ENCODE data around the gene GOLM1. TPM values are rescaled to one million over a fixed set of nuclear protein-coding genes. Genes with fewer than 3 reads are reported as not detected.

GOLM1 gene
- total RNA-seq, 2 experiments from 2014 or later = 3.2 to 4.4 TPM

DNA sequence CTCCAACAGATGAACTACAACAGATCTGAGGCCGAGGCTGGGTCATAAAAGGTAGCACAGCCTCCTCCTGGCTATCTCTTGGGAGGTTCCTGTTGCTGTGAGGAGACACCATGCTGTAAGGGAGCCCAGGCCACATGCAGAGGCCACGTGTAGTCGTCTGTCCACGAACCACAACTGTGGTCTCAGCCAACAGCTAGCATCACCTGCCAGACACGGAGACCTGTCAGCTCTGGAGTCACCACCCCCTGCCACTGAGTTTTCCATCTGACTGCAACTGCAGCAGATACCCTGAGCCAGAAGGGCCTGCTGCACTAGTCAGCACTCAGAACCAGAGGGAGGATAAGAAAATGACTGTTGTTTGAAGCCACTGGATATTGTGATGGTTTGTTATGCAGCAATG, 12.7 kb upstream of the GOLM1 start:
- peaks cover 1% of the 10 kb centered on the region for H3K4me1 Mint-ChIP-seq
- ChIA-PET POLR2A (no interaction called here), CTCF (no interaction called here)
- H3K27ac Mint-ChIP-seq = no peak overlapping the region
- no peak for DNase-seq
- H3K27me3 Mint-ChIP-seq = peaks cover 10% of the 10 kb centered on the region
- H3K9me3 Mint-ChIP-seq = no peaks in the 10 kb centered on the region
- H3K36me3 Mint-ChIP-seq (ENCODE audit: low read depth) = no peaks in the 10 kb centered on the region
- no peak overlapping the region for H3K4me3 Mint-ChIP-seq

GRCh38 chr9:86102626-86103025, 3.3 kb upstream of the GOLM1 start:
- no peak overlapping the region for H3K27ac Mint-ChIP-seq
- CTCF ChIA-PET = no interaction called here
- no peak overlapping the region for H3K4me3 Mint-ChIP-seq
- POLR2A ChIA-PET = no interaction called here
- peaks cover 36% of the 10 kb centered on the region for H3K27me3 Mint-ChIP-seq
- no peaks in the 10 kb centered on the region for H3K36me3 Mint-ChIP-seq (ENCODE audit: low read depth)
- no peaks in the 10 kb centered on the region for H3K9me3 Mint-ChIP-seq
- peaks cover 21% of the 10 kb centered on the region for H3K4me1 Mint-ChIP-seq
- no peak for DNase-seq

DNA sequence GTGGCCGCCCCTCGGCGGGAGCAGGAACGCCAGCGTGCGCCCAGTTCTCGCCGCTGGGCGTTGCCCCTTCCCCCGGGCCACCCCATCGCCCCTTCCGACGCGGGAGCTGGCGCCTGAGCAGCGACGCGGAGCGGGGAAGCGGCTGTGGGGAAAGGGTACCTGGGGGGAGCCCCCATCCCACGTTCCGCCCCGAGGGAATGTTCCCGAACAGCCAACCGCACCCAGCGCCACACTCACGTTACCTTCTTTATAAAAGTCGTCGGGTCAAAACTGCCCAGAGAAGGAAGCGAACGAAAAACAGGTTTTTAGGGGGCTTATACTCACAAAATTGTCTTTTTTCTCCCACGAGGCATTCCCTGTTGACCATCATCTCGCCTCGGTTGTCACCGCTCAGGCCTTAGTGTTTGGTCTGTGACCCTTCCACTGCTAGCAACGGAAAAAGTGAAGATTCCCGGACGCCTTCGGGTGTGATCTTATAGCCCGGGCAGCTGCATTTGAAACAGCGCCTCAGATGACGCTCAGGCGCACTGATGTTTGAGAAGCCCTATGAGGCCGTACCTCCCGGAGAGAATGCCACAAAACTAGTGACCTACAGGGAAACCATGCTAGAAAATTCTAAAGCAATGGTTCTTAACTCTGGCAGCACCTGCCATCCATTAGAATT, 475 bp upstream of the GOLM1 start:
- Mint-ChIP-seq H3K4me1 (peaks cover 17% of the 10 kb centered on the region), H3K36me3 (ENCODE audit: low read depth) (no peaks in the 10 kb centered on the region), H3K27me3 (peaks cover 44% of the 10 kb centered on the region), H3K9me3 (no peaks in the 10 kb centered on the region), H3K27ac (no peak overlapping the region), H3K4me3 (peak overlapping the region; percentile 75)
- peak; percentile 26 for DNase-seq
- ChIA-PET CTCF (interaction anchor here (0.6 to 1.1 kb wide), 2 partner anchors 242 to 608 kb away, joined by 3 read pairs; no protein-coding TSS in a partner anchor), POLR2A (no interaction called here)

- Mint-ChIP-seq H3K9me3 (no peaks in the 10 kb centered on the region), H3K27me3 (peaks cover 39% of the 10 kb centered on the region), H3K27ac (no peak overlapping the region), H3K36me3 (ENCODE audit: low read depth) (no peaks in the 10 kb centered on the region), H3K4me3 (peak overlapping the region; percentile 37), H3K4me1 (peaks cover 17% of the 10 kb centered on the region)
- ChIA-PET POLR2A (no interaction called here), CTCF (no interaction called here)
- DNase-seq = no peak
Observed at GRCh38 chr9:86097510-86098224, 1.7 kb downstream of the GOLM1 start.

DNA sequence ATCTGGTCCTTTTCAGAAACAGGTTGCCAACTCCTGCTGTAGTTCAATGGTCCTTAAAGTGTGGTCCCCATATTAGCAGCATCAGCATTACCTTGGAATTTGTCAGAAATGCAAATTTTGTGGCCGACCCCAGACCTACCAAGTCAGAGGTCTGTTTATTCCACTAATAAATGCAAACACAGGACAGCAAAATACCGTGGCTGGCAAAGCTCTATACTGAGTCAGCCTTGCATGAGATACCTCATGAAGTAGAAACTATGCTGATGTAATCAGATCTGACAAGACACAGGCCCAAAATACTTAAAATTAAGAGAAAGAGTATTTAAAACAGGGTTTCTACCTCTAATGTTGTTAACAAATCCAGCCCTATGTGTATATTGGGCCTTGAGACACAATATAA, 3.0 kb downstream of the GOLM1 start:
- Mint-ChIP-seq H3K36me3 (ENCODE audit: low read depth) (no peaks in the 10 kb centered on the region), H3K4me3 (no peak overlapping the region), H3K4me1 (peaks cover 17% of the 10 kb centered on the region), H3K27ac (no peak overlapping the region), H3K27me3 (peaks cover 34% of the 10 kb centered on the region), H3K9me3 (no peaks in the 10 kb centered on the region)
- ChIA-PET POLR2A (no interaction called here), CTCF (no interaction called here)
- DNase-seq = no peak

GRCh38 chr9:86093788-86094555, 5.4 kb downstream of the GOLM1 start:
- CTCF ChIA-PET = no interaction called here
- Mint-ChIP-seq H3K27me3 (peaks cover 20% of the 10 kb centered on the region), H3K36me3 (ENCODE audit: low read depth) (no peaks in the 10 kb centered on the region)

DNA sequence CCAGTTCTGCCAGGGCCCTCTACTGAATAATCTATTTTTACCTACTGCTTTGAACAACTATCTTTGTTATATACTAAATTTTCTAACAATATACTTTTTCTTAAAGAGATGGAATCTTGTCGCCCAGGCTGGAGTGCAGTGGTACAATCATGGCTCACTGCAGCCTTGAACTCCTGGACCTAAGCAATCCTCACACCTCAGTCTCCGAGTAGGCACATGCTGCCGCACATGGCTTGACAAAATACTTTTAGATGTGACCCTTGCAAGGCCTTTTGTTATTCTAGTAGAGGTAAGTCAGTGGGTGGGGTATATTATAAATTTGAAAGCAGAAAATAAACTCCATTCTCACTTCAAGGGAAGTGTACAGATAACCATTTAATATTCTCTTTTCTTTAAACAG, 7.9 kb downstream of the GOLM1 start:
- Mint-ChIP-seq H3K36me3 (ENCODE audit: low read depth) (no peaks in the 10 kb centered on the region), H3K27me3 (peaks cover 19% of the 10 kb centered on the region), H3K4me3 (no peak overlapping the region), H3K9me3 (no peaks in the 10 kb centered on the region), H3K4me1 (no peaks in the 10 kb centered on the region), H3K27ac (no peak overlapping the region)
- ChIA-PET CTCF (interaction anchor here (0.9 kb wide), 1 partner anchor 10 kb away, joined by 3 read pairs; no protein-coding TSS in a partner anchor), POLR2A (no interaction called here)
- no peak for DNase-seq

More at GRCh38 chr9:86093788-86094555, 5.4 kb downstream of the GOLM1 start:
- H3K9me3 Mint-ChIP-seq = no peaks in the 10 kb centered on the region
- peaks cover 10% of the 10 kb centered on the region for H3K4me1 Mint-ChIP-seq
- DNase-seq = no peak
- no peak overlapping the region for H3K27ac Mint-ChIP-seq
- H3K4me3 Mint-ChIP-seq = no peak overlapping the region
- POLR2A ChIA-PET = no interaction called here

- no peak for DNase-seq
- no peak overlapping the region for H3K4me3 Mint-ChIP-seq
- peaks cover 12% of the 10 kb centered on the region for H3K27me3 Mint-ChIP-seq
- no peaks in the 10 kb centered on the region for H3K36me3 Mint-ChIP-seq (ENCODE audit: low read depth)
- POLR2A ChIA-PET = no interaction called here
- H3K9me3 Mint-ChIP-seq = no peaks in the 10 kb centered on the region
- CTCF ChIA-PET = interaction anchor here (1.4 kb wide), 1 partner anchor 120 kb away, joined by 3 read pairs; no protein-coding TSS in a partner anchor
- no peaks in the 10 kb centered on the region for H3K4me1 Mint-ChIP-seq
- H3K27ac Mint-ChIP-seq = no peak overlapping the region
Observed at GRCh38 chr9:86082870-86083269, 16.5 kb downstream of the GOLM1 start.

GRCh38 chr9:86079865-86080469, 19.4 kb downstream of the GOLM1 start:
- H3K4me1 Mint-ChIP-seq = peaks cover 3% of the 10 kb centered on the region

DNA sequence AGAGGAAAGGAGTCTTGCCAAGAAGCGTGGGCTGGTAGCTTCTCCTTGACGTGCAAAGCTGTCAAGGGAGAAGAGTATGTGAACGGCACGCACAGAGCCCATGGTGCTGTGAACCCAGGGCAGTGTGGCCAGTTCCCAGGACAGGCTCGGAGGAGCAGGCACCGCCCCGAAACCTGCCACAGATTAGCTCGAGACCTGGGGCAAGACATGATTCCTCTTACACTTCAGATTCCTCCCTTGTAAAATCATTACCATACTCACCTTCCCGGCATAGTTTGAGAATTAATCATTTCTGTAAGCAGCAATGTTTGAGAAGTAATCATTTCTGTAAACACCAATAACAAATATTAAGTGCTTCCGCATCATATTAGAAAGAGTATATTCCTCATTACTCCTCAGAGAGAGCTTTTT, 19.9 kb downstream of the GOLM1 start:
- no peak overlapping the region for H3K27ac Mint-ChIP-seq
- H3K4me1 Mint-ChIP-seq = peaks cover 3% of the 10 kb centered on the region
- ChIA-PET POLR2A (no interaction called here), CTCF (no interaction called here)
- H3K36me3 Mint-ChIP-seq (ENCODE audit: low read depth) = no peaks in the 10 kb centered on the region
- H3K9me3 Mint-ChIP-seq = no peaks in the 10 kb centered on the region
- H3K27me3 Mint-ChIP-seq = peaks cover 2% of the 10 kb centered on the region
- no peak overlapping the region for H3K4me3 Mint-ChIP-seq
- no peak for DNase-seq

More at GRCh38 chr9:86079865-86080469, 19.4 kb downstream of the GOLM1 start:
- Mint-ChIP-seq H3K27ac (no peak overlapping the region), H3K27me3 (peaks cover 2% of the 10 kb centered on the region), H3K36me3 (ENCODE audit: low read depth) (no peaks in the 10 kb centered on the region), H3K9me3 (no peaks in the 10 kb centered on the region), H3K4me3 (no peak overlapping the region)
- CTCF ChIA-PET = no interaction called here
- POLR2A ChIA-PET = no interaction called here
- no peak for DNase-seq

DNA sequence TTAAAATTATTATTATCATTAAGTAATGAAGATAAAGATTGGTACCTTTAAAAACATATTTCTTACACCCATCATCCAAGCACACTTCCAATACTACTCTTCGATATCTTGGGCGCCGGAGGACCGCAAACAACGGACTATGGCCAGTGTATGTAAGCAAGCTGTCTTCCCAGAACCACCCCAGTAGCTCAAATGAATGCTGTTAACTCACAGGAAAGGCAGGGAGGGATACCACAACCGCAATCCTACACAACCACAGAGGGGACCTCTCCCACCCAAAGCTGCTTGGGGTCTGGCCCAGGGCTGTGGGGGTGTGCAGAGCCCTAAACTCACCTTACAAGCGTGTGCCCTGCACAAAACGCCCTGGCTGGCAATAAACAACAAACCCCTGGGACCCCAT, 20.6 kb downstream of the GOLM1 start:
- Mint-ChIP-seq H3K27ac (no peak overlapping the region), H3K36me3 (ENCODE audit: low read depth) (no peaks in the 10 kb centered on the region), H3K4me3 (no peak overlapping the region), H3K9me3 (no peaks in the 10 kb centered on the region), H3K4me1 (peaks cover 3% of the 10 kb centered on the region), H3K27me3 (no peaks in the 10 kb centered on the region)
- POLR2A ChIA-PET = no interaction called here
- CTCF ChIA-PET = no interaction called here
- no peak for DNase-seq

DNA sequence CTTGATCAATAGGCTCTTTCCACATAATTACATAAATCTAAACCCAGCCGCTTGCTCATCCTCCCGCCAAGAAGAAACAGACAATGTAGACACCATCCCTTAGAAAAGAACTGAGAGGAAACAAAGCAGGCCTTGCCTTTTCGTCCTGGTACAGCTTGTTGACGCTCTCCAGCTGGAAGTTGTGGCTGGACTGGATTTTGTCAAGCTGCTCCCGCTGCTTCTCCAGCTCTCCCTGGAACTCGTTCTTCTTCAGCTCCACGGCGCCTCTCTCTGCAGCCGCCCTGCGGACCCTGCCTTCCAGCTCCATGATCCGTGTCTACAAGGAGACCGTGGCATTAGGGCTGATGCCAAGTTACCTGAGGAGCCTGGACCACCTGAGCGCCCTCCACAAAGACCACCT, 22.1 kb downstream of the GOLM1 start:
- CTCF ChIA-PET = interaction anchor here (1.4 kb wide), 1 partner anchor 125 kb away, joined by 3 read pairs; no protein-coding TSS in a partner anchor
- POLR2A ChIA-PET = no interaction called here
- no peak overlapping the region for H3K27ac Mint-ChIP-seq
- H3K27me3 Mint-ChIP-seq = no peaks in the 10 kb centered on the region
- no peak overlapping the region for H3K4me3 Mint-ChIP-seq
- H3K9me3 Mint-ChIP-seq = no peaks in the 10 kb centered on the region
- no peak for DNase-seq
- no peaks in the 10 kb centered on the region for H3K36me3 Mint-ChIP-seq (ENCODE audit: low read depth)
- H3K4me1 Mint-ChIP-seq = peaks cover 3% of the 10 kb centered on the region

All from activated CD4-positive, alpha-beta memory T cell treated with anti-CD3 and anti-CD28 coated beads, Interleukin-2, amount 10 ng/mL, durations not matched to agents 7 days and 5 days (primary cell).